NCI-H345 (cell line): ENCODE results near the gene SARDH.

Source experiments
- DNase-seq: peaks from one replicate; lab custom pipeline; 2025; lab: John Stamatoyannopoulos, UW

The SARDH gene

GRCh38 chr9:133713960-133714495, 24.1 kb downstream of the SARDH start:
- no peak for DNase-seq

DNA sequence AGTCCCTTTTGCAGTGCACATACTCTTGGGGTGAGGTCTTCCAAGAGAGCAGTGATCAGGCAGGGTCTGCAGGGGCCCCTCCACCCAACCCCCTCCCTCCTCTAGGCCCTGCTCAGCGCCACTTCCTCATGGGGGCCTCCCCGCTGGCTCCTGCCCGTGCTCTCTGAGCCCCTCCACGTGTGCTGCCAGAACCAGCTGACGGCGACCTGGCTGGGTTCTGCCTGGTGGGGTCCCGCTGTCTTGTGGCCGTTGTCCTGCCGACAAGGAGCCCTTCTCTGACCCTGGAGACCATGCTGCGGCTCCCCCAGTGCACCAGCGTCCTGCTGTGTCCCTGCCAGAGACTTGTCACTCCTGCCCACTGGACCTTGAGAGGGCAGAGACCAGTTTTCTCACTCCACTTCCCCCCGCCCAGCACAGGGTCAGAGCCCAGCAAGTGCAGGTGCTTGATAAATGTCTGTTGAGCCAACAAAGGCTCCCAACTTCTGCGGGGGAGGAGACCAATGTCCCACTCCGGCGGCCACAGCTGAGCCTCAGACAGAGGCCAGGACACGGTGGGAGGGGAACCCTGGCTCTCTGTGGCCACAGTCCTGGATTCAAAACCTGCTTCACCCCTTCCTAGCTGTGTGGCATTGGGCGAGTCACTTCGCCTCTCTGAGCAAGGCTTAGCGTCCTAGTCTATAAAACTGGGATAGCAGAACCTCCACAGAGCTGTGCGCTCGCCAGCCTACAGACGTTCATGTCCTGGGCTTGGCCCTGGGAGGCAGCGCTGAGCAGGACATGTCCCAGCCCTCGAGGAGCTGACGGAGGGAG, 24.8 kb downstream of the SARDH start:
- no peak for DNase-seq

DNA sequence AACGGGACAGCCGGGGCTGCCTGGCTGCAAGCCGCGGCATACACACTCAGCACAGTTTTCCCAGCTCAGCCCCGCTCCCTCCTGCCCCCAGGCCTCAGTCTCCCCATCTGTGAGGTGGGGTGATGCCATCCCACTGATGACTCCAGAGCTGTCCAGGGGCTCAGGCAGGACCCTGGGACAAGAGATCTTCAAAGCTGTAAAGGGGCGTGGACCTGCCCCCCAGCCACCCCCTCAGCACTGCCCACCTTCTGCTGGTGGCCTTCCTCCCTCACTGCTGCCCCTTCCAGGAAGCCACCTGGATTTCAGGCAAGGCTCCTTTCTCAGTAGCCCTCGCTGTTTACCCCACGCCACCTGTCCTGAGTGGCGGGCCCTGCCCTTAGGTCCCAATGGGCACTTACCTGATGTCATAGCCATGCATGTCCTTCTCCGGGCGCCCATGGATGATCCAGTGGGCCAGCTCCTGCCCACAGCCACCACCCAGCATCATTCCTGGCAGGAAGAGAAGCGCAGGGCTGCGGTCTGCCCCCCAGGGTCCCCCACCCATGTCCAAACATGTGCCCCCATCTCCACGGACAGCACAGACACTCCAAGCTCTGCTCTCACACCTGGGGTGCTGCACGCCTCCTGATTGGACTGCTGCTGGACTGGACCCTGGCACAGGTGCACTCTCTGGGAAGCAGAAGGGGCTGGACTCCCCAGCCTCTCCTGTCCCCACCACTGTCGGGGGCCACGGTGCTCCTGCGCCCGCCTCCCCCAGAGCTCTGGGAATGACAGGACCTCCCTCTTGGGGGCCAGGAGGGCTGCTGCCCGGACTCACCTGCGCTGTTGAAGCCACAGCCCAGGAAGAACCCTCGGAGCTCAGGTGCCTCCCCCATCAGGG, 25.7 kb downstream of the SARDH start:
- no peak for DNase-seq

DNA sequence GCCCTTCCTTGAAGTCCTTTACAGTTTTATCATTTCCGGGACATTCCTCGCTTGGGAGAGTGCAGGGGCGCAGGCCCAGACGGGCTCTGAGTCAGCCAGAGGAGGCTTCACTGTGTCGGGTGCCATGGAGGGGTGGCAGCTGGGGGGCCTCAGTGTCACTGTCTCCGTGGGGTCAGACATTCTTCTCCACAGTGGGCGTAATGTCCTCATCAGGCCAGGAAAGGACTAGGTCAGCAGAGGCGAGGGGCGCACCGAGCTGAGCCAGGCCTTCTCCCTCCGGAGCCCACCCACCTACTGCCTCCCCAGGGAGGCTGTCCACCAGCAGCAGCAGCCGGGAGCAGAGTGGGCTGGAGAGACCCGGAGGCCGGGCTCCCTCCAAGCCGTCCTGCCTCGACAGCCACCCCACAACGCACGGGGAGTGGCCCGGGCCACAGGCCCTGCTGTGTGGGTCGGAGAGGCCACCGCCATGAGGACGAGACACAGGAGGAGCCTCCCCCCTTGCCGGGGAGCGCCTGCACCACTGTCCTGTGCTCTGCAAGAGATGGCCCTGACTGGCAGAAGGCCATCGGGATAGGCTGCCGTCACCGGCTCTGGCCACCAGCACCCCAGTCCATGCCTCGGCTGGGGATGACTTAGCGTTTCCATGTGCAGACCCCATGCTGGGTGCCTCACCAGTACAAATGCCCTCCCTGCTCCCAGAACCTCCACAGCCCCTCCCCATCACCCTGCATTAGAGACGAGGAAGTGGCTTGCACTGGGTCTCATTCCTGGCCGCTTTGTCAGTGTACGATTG, 26.5 kb downstream of the SARDH start:
- no peak for DNase-seq

- DNase-seq: no peak
Measured at GRCh38 chr9:133710661-133711427, 27.3 kb downstream of the SARDH start.

DNA sequence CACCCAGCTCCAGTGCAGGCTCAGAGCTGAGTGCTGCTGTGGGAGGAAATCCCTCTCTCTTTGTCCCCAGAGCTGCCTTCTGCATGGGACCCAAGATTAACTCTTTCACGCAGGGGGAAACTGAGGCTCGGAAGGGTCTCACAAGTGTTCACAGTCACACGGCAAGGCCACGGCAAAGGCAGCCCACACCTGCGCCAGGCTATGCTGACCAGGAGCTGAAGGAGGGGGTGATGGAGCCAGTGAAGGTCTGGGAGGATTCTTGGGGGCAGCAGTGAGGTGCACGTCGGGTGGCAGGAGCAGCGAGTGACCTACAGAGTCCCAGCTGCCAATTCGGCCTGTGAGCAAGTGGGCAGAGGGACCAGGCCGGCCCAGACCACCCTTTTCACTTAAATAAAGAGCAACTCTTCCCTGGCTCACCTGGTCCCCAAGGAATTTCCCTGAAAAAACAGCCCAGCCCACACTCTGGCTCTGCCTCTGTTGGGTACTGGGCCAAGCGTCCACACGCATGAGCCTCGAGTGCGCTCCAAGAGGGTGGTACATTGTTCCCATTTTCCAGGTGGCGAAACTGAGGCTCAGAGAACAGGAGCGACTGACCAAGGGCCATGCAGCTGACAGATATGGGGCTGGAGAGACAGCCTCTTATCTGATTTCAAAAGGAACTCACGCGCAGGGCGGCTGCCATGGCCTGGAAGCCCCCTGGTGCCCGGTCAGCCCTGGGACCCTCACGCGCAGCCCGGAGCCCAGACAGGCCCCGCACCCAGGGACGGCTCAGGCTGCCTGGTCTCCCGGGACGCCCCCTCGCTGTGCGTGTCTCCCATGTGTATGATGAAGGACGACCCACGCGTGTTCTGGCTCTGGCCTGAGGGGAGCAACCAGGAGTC, 28.2 kb downstream of the SARDH start:
- DNase-seq: no peak

DNA sequence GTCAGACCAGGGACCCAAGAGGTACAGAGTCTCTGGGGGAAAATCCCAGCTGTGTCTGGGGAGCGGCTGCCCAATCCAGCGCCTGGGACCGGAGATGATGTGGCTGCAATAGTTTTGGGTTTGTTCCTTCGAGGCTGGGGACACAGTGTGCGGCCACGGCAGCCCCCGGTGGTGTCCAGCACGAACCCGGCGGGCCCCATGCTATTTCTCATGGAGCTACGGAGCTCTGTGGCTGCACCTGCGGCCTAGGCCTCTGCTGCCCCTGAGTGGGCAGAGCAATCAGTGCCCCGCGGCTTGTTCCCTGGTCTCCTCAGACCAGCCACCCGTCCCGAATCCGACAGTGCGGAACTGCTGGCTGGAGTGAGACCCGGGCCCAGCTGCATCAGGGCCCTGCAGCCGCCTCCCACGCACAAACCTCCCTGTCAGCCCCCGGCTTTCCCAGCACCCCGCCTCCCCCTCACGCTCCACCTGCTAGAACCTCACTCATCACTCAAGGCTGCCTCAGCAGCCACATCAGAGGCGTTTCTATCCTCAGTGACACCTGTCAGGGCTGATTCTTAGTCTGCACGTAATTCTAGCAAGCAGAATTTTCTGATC, 29.0 kb downstream of the SARDH start:
- peak; percentile 89 for DNase-seq

DNA sequence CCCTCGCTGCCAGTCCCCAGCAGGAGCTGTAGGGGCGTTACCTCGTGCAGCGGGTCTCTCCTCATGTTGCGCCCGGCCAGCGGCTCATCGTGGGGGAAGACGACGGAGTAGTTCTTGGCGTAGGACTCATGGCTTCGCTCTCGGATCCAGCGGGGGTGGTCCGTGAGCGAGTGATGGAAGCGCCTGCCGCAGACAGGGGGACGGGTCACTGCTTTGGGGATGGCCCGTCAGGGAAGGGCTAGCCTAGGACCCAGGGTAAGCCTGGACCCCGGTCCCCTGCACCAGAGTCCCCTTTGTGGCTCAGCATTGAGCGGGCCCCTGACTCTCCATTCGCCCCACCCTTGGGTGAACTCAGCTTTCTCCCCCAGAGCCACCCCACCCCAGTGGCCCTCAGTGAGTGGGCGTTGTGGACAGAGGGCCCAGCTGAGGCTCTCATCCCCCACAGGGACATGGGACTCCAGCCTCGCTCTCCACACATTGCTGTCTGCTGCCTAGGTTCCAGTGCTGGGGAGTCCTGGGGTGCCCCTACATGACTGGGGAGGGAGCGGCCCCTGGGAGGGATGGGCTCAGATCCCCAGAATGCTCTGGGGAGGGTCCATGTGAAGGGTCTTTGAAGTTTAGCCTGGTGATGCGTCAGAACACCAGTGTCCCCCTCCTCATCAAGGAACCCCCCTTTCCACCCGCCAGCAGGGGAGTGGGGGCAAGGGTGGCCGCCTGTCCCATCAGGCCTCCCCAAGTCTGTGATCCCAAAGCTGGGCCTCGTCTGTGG, 29.7 kb downstream of the SARDH start:
- no peak for DNase-seq

GRCh38 chr9:133707763-133708245, 30.3 kb downstream of the SARDH start:
- DNase-seq: no peak

- DNase-seq: no peak
Measured at GRCh38 chr9:133707065-133707762, 30.9 kb downstream of the SARDH start.

DNA sequence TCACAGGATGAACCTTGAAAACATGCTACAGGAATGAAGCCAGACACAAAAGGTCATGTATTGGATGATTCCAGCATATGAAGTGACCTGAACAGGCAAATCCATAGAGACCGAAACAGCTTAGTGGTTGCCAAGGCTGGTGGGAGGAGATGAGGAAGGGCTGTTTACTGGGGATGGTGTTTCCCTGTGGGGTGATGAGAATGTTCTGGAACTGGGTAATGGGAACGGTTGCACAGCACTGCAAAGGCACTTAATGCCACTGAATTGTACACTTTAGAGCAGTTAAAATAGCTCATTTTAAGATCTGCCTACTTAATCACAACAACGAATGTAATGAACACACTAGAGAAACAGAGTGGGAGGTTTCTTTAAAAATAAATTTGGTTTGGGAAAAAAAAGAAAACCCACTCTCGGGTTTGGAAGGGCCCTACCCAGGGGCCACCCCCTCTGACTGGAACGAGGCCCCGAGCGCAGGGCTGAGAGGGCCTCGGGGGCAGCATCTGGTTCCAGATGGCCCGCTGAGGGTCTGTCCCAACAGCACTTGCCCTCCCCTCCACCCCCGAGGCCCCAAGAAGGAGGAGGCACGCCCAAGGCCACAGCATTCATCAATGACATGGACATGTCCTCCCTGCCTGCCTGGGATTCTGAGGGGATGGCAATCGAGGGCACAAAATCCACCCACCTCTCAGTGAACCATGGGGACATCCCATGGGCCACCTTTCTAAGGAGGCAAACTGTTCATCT, 31.7 kb downstream of the SARDH start:
- DNase-seq: no peak

DNA sequence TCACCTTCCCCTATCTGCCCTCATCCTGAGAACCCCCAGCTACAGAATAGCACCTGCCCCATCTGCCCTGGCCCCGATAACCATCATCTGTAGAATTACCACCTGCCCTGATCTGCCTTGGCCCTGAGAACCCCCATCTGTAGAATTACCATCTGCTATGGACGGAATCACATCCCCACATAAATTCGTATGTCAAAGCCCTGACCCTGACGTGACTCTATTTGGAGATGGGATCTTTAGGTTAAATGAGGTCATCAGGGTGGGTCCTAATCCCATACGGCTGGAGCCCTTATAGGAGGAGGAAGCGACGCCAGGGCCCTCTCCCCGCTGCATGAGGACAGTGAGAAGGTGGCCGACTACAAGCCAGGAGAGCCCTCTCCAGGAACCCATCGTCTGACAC, 32.6 kb downstream of the SARDH start:
- DNase-seq: no peak

DNA sequence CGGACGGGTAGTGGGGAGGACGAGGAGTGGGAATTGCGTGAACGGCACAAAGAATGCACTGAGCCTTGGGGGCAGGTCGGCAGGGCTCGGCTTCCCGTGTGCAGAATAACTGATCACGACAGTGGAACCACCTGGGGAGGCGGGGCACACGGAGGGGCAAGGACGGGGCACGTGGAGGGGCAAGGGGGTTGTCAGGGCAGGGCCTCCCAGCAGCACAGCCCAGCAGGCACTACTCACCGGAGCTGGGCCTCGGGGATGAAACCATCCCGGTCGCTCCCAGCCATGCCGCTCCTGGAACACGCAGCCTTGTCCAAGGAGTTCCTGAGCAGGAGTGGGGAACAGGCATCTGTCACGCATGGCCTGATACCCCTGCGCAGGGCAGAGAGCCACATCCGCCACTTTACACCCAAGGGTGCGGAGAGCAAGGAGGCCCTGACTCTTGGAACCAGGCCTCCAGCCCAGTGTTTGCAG, 33.4 kb downstream of the SARDH start:
- no peak for DNase-seq

DNA sequence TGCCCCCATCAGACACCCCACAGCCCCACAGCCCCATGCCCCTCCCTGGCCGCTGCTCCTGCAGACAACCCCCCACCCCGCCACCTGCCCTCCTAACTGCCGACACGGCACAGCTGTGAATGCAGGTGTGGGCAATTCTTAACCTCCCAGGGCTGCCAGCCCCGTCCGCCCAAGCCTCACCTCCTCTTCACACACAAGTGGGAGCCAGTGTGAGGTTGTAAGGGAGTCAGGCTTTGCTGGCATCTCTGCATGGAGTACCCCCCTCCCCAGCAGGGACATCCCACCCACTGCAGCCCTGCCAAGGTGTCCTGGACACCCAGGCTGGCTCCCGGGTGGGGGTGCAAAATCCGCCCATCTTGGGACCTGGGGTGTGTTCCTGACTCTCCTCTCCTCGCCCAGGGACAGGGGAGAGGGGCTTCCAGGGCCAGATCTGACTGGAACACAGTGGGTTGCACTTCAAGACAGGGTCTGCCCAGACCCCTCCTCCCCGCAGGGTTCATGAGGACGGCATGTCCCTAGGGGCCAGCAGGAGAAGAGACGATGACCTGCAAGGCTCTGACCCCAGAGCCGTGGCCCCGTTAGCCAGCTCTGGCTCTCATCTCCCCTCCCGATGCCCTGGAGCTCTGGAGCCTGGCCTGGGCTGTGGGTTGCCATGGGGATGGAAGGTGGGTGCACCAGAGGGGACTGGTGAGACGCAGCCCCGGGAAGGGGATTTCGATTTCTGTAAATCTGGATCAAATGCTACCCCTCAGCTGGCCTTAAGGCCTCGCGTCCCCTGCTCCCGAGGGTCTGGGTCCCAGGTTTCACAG, 34.4 kb downstream of the SARDH start:
- DNase-seq: peak; percentile 69

GRCh38 chr9:133702798-133703590, 35.2 kb downstream of the SARDH start:
- no peak for DNase-seq
